HepG2 (cell line): ENCODE results near the gene AQP10. TPM values are rescaled to one million over a fixed set of nuclear protein-coding genes. Genes with fewer than 3 reads are reported as not detected.

Experiments used
- GPBP1L1 ChIP-seq: sonication (generic); formaldehyde crosslinking; IDR thresholded peaks from 2 replicates; pipeline ENCODE4 v1.5.0; 2020; ENCODE audit warnings: mild to moderate bottlenecking, missing genetic modification reagents
- JARID2 ChIP-seq: sonication (generic); formaldehyde crosslinking; IDR thresholded peaks from 2 replicates; pipeline ENCODE4 v1.8.1; 2023; ENCODE audit warnings: missing genetic modification reagents, inconsistent platforms; ENCODE audit not compliant: insufficient replicate concordance
- MTF2 ChIP-seq: sonication (generic); formaldehyde crosslinking; IDR thresholded peaks from 2 replicates; pipeline ENCODE4 v1.5.0; 2020; ENCODE audit warnings: missing genetic modification reagents, borderline replicate concordance
- NR1H2 ChIP-seq: sonication (generic); formaldehyde crosslinking; IDR thresholded peaks from 2 replicates; pipeline ENCODE4 v1.8.1; 2022; ENCODE audit warnings: low read depth, missing genetic modification reagents, borderline replicate concordance
- NRL ChIP-seq: sonication (generic); formaldehyde crosslinking; IDR thresholded peaks from 2 replicates; pipeline ENCODE4 v1.5.0; 2020; ENCODE audit warnings: missing genetic modification reagents, mild to moderate bottlenecking, moderate library complexity, borderline replicate concordance
- ONECUT2 ChIP-seq: sonication (generic); formaldehyde crosslinking; IDR thresholded peaks from 2 replicates; pipeline ENCODE4 v1.4.0; 2020; ENCODE audit warnings: missing genetic modification reagents
- POGZ ChIP-seq: sonication (generic); formaldehyde crosslinking; IDR thresholded peaks from 2 replicates; pipeline ENCODE4 v1.4.0; 2020; ENCODE audit warnings: mild to moderate bottlenecking, missing genetic modification reagents
- TBL1XR1 ChIP-seq: fragments of 150-350 bp; IDR thresholded peaks from 2 replicates; pipeline ENCODE4 v1.6.1; 2014; ENCODE audit warnings: borderline replicate concordance, low read length; ENCODE audit not compliant: partially characterized antibody
- ZC3H13 ChIP-seq: sonication (generic); formaldehyde crosslinking; IDR thresholded peaks from 2 replicates; pipeline ENCODE4 v1.8.1; 2023; ENCODE audit warnings: mild to moderate bottlenecking, missing genetic modification reagents, moderate library complexity
- ZFP62 ChIP-seq: sonication (generic); formaldehyde crosslinking; IDR thresholded peaks from 2 replicates; pipeline ENCODE4 v1.4.0; 2020; ENCODE audit warnings: missing genetic modification reagents
- ZNF17 ChIP-seq: sonication (generic); formaldehyde crosslinking; IDR thresholded peaks from 2 replicates; pipeline ENCODE4 v1.5.0; 2020; ENCODE audit warnings: mild to moderate bottlenecking, missing genetic modification reagents
- ZNF264 ChIP-seq: sonication (generic); formaldehyde crosslinking; IDR thresholded peaks from 2 replicates; pipeline ENCODE4 v1.4.0; 2020; ENCODE audit warnings: missing genetic modification reagents
- ZNF329 ChIP-seq: sonication (generic); formaldehyde crosslinking; IDR thresholded peaks from 2 replicates; pipeline ENCODE4 v1.9.0; 2021; ENCODE audit warnings: low read depth, mild to moderate bottlenecking, missing genetic modification reagents
- ZNF367 ChIP-seq: sonication (generic); formaldehyde crosslinking; IDR thresholded peaks from 2 replicates; pipeline ENCODE4 v1.4.0; 2020; ENCODE audit warnings: missing genetic modification reagents, borderline replicate concordance
- ZNF460 ChIP-seq: sonication (generic); formaldehyde crosslinking; IDR thresholded peaks from 2 replicates; pipeline ENCODE4 v1.5.1; 2020; ENCODE audit warnings: missing genetic modification reagents, mild to moderate bottlenecking, borderline replicate concordance
- ZNF577 ChIP-seq: sonication (generic); formaldehyde crosslinking; IDR thresholded peaks from 2 replicates; pipeline ENCODE4 v1.4.0; 2020; ENCODE audit warnings: mild to moderate bottlenecking, low read depth, missing genetic modification reagents, borderline replicate concordance
- ZNF775 ChIP-seq: sonication (generic); formaldehyde crosslinking; IDR thresholded peaks from 2 replicates; pipeline ENCODE4 v1.4.0; 2020; ENCODE audit warnings: missing genetic modification reagents, mild to moderate bottlenecking, moderate library complexity, borderline replicate concordance
- polyA plus RNA-seq, 8 experiments: library from polyadenylated mRNA; depleted of rRNA in 3 of 8; stranded (reverse) in 7 of 8; unstranded in 1 of 8; fragments of >200 nt; fragmentation: Illumina TruSeq in 4 of 8; extraction: Trizol in 4 of 8; gene quantifications; 2 replicates each; pipeline versions ENCODE4 v1.2.1 to v1.2.3, GENCODE V29; 2011 to 2016; ENCODE audit warnings: low read depth in 4 of 8, missing spikeins in 1 of 8, mixed read lengths in 1 of 8; ENCODE audit not compliant: insufficient read depth in 1 of 8
- total RNA-seq, 5 experiments: library from RNA; depleted of rRNA; stranded (reverse); fragments of >200 nt; fragmentation: Illumina TruSeq; extraction: Trizol; gene quantifications; 2 replicates each; pipeline ENCODE4 v1.2.3, GENCODE V29; 2016; ENCODE audit warnings: low read depth in 1 of 5
- TF ChIP-seq, protein P1 (sequence below): sonication (generic); formaldehyde crosslinking; IDR thresholded peaks from 2 replicates; pipeline ENCODE4 v1.5.1; 2020; ENCODE audit warnings: mild to moderate bottlenecking, missing genetic modification reagents, moderate library complexity
- TF ChIP-seq, protein P2 (sequence below): sonication (generic); formaldehyde crosslinking; IDR thresholded peaks from 2 replicates; pipeline ENCODE4 v1.5.0; 2020; ENCODE audit warnings: missing genetic modification reagents
- TF ChIP-seq, protein P3 (sequence below): IDR thresholded peaks from 2 replicates; pipeline ENCODE4 v1.6.1; 2018; ENCODE audit warnings: missing genetic modification reagents, mild to moderate bottlenecking, missing compliant biosample characterization
- TF ChIP-seq, protein P4 (sequence below): sonication (generic); formaldehyde crosslinking; IDR thresholded peaks from 2 replicates; pipeline ENCODE4 v1.5.0; 2020; ENCODE audit warnings: mild to moderate bottlenecking, missing genetic modification reagents

AQP10 gene
- total and polyA plus RNA-seq, 2 of the 13 experiments (the other 11 are each of a cell fraction or from before 2014, with no cell fraction given): 0.30 TPM; not detected in 1

DNA sequence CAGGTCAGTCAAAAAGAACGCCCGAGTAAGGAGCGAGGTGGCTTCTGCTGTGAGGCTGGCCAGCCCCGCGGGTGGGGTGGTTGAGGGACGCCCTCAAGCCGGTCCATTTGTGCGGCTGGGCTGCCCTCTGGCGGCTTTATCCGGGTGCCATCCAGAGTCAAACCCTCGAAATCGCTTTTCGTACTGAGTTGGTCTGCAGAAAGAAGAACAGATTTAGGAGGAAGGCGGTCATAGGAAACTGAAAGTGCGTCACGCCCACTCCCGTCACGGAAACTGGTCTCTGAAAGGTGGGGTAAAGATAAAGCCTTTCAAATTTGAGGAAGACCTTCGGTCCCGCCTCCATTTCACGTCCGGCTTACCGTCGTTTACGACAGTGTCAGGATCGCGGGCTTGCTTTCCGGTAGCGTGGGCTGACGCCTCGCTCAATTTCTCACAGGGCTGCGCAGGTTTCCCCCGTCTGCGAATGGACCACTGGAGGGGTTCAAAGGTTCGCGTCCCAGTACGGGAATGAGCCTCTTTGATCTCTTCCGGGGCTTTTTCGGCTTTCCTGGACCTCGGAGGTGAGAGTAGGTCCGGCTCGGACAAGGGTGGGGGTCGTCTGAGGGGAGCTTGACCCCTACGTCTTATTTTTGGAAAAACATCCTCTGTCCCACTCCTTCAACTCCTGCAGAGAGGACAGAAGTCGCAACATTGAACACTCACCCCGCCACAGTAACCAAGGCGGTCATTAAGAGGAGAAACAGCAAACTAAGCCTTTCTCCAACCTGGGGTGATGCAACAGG lies 48.5 kb upstream of the AQP10 start, which contains the start of gene HAX1 (continued):
- TF ChIP-seq ONECUT2 (no peak), ZFP62 (CRISPR knock-in tag) (no peak), TBL1XR1 (no peak), ZNF775 (CRISPR knock-in tag) (no peak), GPBP1L1 (CRISPR knock-in tag) (no peak), NR1H2 (CRISPR knock-in tag) (no peak), NRL (CRISPR knock-in tag) (no peak; the same call in 1 of the 2 replicates), ZC3H13 (CRISPR knock-in tag) (peak; percentile 71; the same call in 1 of the 2 replicates), JARID2 (CRISPR knock-in tag) (no peak), ZNF367 (CRISPR knock-in tag) (no peak), ZNF329 (CRISPR knock-in tag) (no peak), POGZ (CRISPR knock-in tag) (peak; percentile 86), ZNF264 (CRISPR knock-in tag) (no peak), ZNF460 (CRISPR knock-in tag) (no peak; the same call in 1 of the 2 replicates), ZNF17 (CRISPR knock-in tag) (no peak), ZNF577 (CRISPR knock-in tag) (no peak), MTF2 (CRISPR knock-in tag) (no peak)
- TF ChIP-seq, protein P1, sequence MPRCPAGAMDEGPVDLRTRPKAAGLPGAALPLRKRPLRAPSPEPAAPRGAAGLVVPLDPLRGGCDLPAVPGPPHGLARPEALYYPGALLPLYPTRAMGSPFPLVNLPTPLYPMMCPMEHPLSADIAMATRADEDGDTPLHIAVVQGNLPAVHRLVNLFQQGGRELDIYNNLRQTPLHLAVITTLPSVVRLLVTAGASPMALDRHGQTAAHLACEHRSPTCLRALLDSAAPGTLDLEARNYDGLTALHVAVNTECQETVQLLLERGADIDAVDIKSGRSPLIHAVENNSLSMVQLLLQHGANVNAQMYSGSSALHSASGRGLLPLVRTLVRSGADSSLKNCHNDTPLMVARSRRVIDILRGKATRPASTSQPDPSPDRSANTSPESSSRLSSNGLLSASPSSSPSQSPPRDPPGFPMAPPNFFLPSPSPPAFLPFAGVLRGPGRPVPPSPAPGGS (CRISPR knock-in tag): 0 out of 2 replicates have a peak, but pooled peaks have one; percentile 15
- TF ChIP-seq, protein P2, sequence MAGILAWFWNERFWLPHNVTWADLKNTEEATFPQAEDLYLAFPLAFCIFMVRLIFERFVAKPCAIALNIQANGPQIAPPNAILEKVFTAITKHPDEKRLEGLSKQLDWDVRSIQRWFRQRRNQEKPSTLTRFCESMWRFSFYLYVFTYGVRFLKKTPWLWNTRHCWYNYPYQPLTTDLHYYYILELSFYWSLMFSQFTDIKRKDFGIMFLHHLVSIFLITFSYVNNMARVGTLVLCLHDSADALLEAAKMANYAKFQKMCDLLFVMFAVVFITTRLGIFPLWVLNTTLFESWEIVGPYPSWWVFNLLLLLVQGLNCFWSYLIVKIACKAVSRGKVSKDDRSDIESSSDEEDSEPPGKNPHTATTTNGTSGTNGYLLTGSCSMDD (CRISPR knock-in tag): no peak
- TF ChIP-seq, protein P3, sequence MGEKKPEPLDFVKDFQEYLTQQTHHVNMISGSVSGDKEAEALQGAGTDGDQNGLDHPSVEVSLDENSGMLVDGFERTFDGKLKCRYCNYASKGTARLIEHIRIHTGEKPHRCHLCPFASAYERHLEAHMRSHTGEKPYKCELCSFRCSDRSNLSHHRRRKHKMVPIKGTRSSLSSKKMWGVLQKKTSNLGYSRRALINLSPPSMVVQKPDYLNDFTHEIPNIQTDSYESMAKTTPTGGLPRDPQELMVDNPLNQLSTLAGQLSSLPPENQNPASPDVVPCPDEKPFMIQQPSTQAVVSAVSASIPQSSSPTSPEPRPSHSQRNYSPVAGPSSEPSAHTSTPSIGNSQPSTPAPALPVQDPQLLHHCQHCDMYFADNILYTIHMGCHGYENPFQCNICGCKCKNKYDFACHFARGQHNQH (CRISPR knock-in tag): peak; percentile 84; the same call in 1 of the 2 replicates
- TF ChIP-seq, protein P4, sequence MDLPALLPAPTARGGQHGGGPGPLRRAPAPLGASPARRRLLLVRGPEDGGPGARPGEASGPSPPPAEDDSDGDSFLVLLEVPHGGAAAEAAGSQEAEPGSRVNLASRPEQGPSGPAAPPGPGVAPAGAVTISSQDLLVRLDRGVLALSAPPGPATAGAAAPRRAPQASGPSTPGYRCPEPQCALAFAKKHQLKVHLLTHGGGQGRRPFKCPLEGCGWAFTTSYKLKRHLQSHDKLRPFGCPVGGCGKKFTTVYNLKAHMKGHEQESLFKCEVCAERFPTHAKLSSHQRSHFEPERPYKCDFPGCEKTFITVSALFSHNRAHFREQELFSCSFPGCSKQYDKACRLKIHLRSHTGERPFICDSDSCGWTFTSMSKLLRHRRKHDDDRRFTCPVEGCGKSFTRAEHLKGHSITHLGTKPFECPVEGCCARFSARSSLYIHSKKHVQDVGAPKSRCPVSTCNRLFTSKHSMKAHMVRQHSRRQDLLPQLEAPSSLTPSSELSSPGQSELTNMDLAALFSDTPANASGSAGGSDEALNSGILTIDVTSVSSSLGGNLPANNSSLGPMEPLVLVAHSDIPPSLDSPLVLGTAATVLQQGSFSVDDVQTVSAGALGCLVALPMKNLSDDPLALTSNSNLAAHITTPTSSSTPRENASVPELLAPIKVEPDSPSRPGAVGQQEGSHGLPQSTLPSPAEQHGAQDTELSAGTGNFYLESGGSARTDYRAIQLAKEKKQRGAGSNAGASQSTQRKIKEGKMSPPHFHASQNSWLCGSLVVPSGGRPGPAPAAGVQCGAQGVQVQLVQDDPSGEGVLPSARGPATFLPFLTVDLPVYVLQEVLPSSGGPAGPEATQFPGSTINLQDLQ (CRISPR knock-in tag): peak; percentile 77; the same call in 1 of the 2 replicates
